HCT116 (cell line): ENCODE measurements around the gene TMEM208. TPM values are rescaled to one million over a fixed set of nuclear protein-coding genes. Genes with fewer than 3 reads are reported as not detected.

Experiments
- ATAC-seq: fragments of 200-7000 bp; cut with Tn5 transposase; 2 replicates; pipeline ENCODE4 v1.9.1; 2020; ENCODE audit warnings: mild to moderate bottlenecking, moderate library complexity
- BruUV-seq: library from RNA; stranded (reverse); fragments of 400-500 nt; replicated peaks from 2 replicates; lab custom pipeline; 2021; lab: Mats Ljungman, UMichigan
- CTCF ChIA-PET: fragments of 300-600 bp; sonication (Branson Sonifier 250); formaldehyde crosslinking; loops from one replicate; lab custom pipeline; 2021; ENCODE audit warnings: antibody characterized with exemption; lab: Charles Lee
- POLR2A ChIA-PET: fragments of 300-600, 350-600 bp; sonication (Branson Sonifier 250); formaldehyde crosslinking; loops from one replicate; lab custom pipeline; 2021; ENCODE audit warnings: antibody characterized with exemption; lab: Charles Lee
- RAD21 ChIA-PET, 2 experiments: fragments of 300-600 bp; sonication (Branson Sonifier 250); formaldehyde crosslinking; loops; one replicate each; lab custom pipeline; 2023; ENCODE audit warnings: low total read pairs in 2 of 2; ENCODE audit not compliant: uncharacterized antibody in 2 of 2, unreplicated experiment in 2 of 2, low non-redundant PET in 1 of 2; lab: Charles Lee
- DNase-seq: peaks from one replicate; pipeline ENCODE4 v3.0.0-alpha.2; 2010; ENCODE audit warnings: low read depth, low spot score
- H2AFZ ChIP-seq: fragments of 200-600 bp; shearing (Covaris generic), sonication (generic); 2 replicates; pipeline ENCODE4 v1.6.1; 2017; ENCODE audit warnings: low read depth, mixed run types, mixed read lengths, antibody characterized with exemption, low read length; ENCODE audit not compliant: poor library complexity, severe bottlenecking
- H3K27ac ChIP-seq: 2 replicates; pipeline ENCODE4 v1.5.1; 2012; ENCODE audit warnings: low read depth, low read length
- H3K27me3 ChIP-seq: fragments of 200-600 bp; sonication (generic); 2 replicates; pipeline ENCODE4 v1.6.1; 2016; ENCODE audit warnings: mixed run types, low read length, mixed read lengths; ENCODE audit not compliant: insufficient read depth
- H3K36me3 ChIP-seq, 2 experiments: fragments of 200-500 bp in 1 of 2; fragments of 200-600 bp in 1 of 2; sonication (Bioruptor generic) in 1 of 2; sonication (generic) in 1 of 2; 2 replicates each; pipeline versions ENCODE4 v1.5.1 to v1.6.1; 2014 to 2016; ENCODE audit warnings: low read length in 2 of 2, inconsistent platforms in 1 of 2, mixed read lengths in 1 of 2, mixed run types in 1 of 2; ENCODE audit not compliant: insufficient read depth in 2 of 2, control insufficient read depth in 1 of 2
- H3K4me1 ChIP-seq, 2 experiments: fragments of 200-600 bp in 1 of 2; sonication (generic) in 1 of 2; 2 replicates each; pipeline versions ENCODE4 v1.5.1 to v1.6.1; 2012 to 2017; ENCODE audit warnings: low read length in 2 of 2, inconsistent platforms in 1 of 2, mild to moderate bottlenecking in 1 of 2, mixed read lengths in 1 of 2, mixed run types in 1 of 2, moderate library complexity in 1 of 2; ENCODE audit not compliant: insufficient read depth in 2 of 2, control insufficient read depth in 1 of 2
- H3K4me2 ChIP-seq: fragments of 200-600 bp; sonication (generic); 2 replicates; pipeline ENCODE4 v1.6.1; 2017; ENCODE audit warnings: mixed run types, low read length, mixed read lengths
- H3K4me3 ChIP-seq, 2 experiments: fragments of 200-600 bp in 1 of 2; sonication (generic) in 1 of 2; replicated peaks in 1 of 2; 2 replicates each; pipeline ENCODE4 v1.5.1; 2011 to 2016; ENCODE audit warnings: low read length in 2 of 2, control low read depth in 1 of 2, low read depth in 1 of 2, mild to moderate bottlenecking in 1 of 2, mixed read lengths in 1 of 2, mixed run types in 1 of 2
- H3K79me2 ChIP-seq: fragments of 200-600 bp; sonication (generic); 2 replicates; pipeline ENCODE4 v1.6.1; 2017; ENCODE audit warnings: mild to moderate bottlenecking, mixed run types, low read length, moderate library complexity, mixed read lengths; ENCODE audit not compliant: insufficient read depth
- H3K9ac ChIP-seq: fragments of 200-600 bp; sonication (generic); 2 replicates; pipeline ENCODE4 v1.6.1; 2016; ENCODE audit warnings: low read length, mixed read lengths
- H3K9me2 ChIP-seq: fragments of 200-600 bp; sonication (generic), shearing (Covaris generic); 2 replicates; pipeline ENCODE4 v1.6.1; 2017; ENCODE audit warnings: mixed run types, mild to moderate bottlenecking, moderate library complexity; ENCODE audit not compliant: insufficient read depth
- H3K9me3 ChIP-seq, 2 experiments: fragments of 200-500 bp in 1 of 2; fragments of 200-600 bp in 1 of 2; sonication (Bioruptor generic) in 1 of 2; sonication (generic) in 1 of 2; 2 replicates each; pipeline ENCODE4 v1.6.1; 2014 to 2017; ENCODE audit warnings: low read length in 2 of 2, mixed read lengths in 2 of 2, inconsistent platforms in 1 of 2, low read depth in 1 of 2, mild to moderate bottlenecking in 1 of 2, mixed run types in 1 of 2, moderate library complexity in 1 of 2; ENCODE audit not compliant: control insufficient read depth in 1 of 2, insufficient read depth in 1 of 2
- H4K20me1 ChIP-seq: fragments of 200-600 bp; sonication (generic), shearing (Covaris generic); 2 replicates; pipeline ENCODE4 v1.6.1; 2017; ENCODE audit warnings: mixed run types, mild to moderate bottlenecking, moderate library complexity; ENCODE audit not compliant: insufficient read depth
- ATF3 ChIP-seq: IDR thresholded peaks from 2 replicates; pipeline ENCODE4 v1.6.1; 2012
- CEBPB ChIP-seq: IDR thresholded peaks from 2 replicates; pipeline ENCODE4 v1.6.1; 2012; ENCODE audit warnings: low read depth
- EGR1 ChIP-seq: IDR thresholded peaks from 2 replicates; pipeline ENCODE4 v1.6.1; 2012; ENCODE audit warnings: low read depth
- JUND ChIP-seq: IDR thresholded peaks from 2 replicates; pipeline ENCODE4 v1.6.1; 2012
- POLR2A ChIP-seq: IDR thresholded peaks from 2 replicates; pipeline ENCODE4 v1.7.0; 2011; ENCODE audit warnings: borderline replicate concordance; ENCODE audit not compliant: insufficient read depth, insufficient read length; ENCODE audit errors: extremely low read depth
- SRF ChIP-seq: IDR thresholded peaks from 2 replicates; pipeline ENCODE4 v1.6.1; 2012; ENCODE audit warnings: low read depth
- ZBTB33 ChIP-seq: IDR thresholded peaks from 2 replicates; pipeline ENCODE4 v1.6.1; 2011; ENCODE audit warnings: mild to moderate bottlenecking, low read length, moderate library complexity; ENCODE audit not compliant: insufficient replicate concordance; ENCODE audit errors: extremely low read depth
- ZFX ChIP-seq: fragments of 450-650 bp; IDR thresholded peaks from 2 replicates; pipeline ENCODE4 v1.6.1; 2017
- intact Hi-C: fragments of 100-400 bp; cut with micrococcal nuclease; formaldehyde crosslinking; loops from 2 replicates; pipeline ENCODE4 v1.10.0; 2022
- total RNA-seq: library from RNA; stranded (reverse); gene quantifications from one replicate; pipeline ENCODE4 v1.2.1, GENCODE V29; 2021; ENCODE audit not compliant: unreplicated experiment

The TMEM208 gene
- total RNA-seq, 1 experiment from 2014 or later, result 36.1 TPM

DNA sequence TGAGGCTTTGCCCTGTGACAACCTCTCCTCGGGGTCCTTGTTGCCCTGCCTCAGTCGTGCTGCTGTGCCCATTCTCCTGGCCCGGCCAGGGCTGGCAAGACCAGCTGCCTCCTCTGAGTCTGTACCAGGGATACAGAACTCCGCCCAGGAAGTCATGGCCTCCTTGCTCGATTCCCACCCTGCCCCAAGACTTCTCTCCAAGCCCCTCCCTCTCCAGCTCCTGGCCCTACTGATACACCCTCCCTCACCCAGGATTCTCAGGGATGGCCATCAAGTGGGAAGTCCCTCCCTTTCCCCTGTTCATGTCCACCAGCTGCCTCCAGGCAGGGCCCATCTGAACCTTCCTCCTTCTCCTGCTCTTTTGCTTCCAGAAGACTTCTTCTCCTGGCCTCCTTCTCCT is 11.2 kb upstream of the TMEM208 start:
- no peaks in the 10 kb centered on the region for H4K20me1 ChIP-seq
- H3K27ac ChIP-seq, result no peak overlapping the region
- H3K9me3 ChIP-seq, result no peaks in the 10 kb centered on the region
- H3K4me1 ChIP-seq, result peaks cover 0 to 8% of the 10 kb centered on the region in 2 experiments; a peak in 2 of 4 replicates
- no peaks in the 10 kb centered on the region for H3K79me2 ChIP-seq
- CTCF ChIA-PET, result interaction anchor here (1.3 kb wide), 1 partner anchor 17 kb away, joined by 3 read pairs; the partner anchor contains the start of gene ELMO3
- TF ChIP-seq JUND, result no peak
- no peak for TF ChIP-seq EGR1
- intact Hi-C loops, result no loop called here
- BruUV-seq, result no TSS peak
- no peak overlapping the region for H3K9ac ChIP-seq
- no peaks in the 10 kb centered on the region for H3K9me2 ChIP-seq
- RAD21 ChIA-PET, result no interaction called here
- H3K4me3 ChIP-seq, result no peak overlapping the region
- no peaks in the 10 kb centered on the region for H3K27me3 ChIP-seq
- no peak overlapping the region for H3K4me2 ChIP-seq
- ATAC-seq, result peak; percentile 41; the same call in 1 of the 2 replicates
- no peaks in the 10 kb centered on the region for H3K36me3 ChIP-seq
- no peak for DNase-seq
- H2AFZ ChIP-seq, result no peak overlapping the region
- POLR2A ChIA-PET, result no interaction called here

DNA sequence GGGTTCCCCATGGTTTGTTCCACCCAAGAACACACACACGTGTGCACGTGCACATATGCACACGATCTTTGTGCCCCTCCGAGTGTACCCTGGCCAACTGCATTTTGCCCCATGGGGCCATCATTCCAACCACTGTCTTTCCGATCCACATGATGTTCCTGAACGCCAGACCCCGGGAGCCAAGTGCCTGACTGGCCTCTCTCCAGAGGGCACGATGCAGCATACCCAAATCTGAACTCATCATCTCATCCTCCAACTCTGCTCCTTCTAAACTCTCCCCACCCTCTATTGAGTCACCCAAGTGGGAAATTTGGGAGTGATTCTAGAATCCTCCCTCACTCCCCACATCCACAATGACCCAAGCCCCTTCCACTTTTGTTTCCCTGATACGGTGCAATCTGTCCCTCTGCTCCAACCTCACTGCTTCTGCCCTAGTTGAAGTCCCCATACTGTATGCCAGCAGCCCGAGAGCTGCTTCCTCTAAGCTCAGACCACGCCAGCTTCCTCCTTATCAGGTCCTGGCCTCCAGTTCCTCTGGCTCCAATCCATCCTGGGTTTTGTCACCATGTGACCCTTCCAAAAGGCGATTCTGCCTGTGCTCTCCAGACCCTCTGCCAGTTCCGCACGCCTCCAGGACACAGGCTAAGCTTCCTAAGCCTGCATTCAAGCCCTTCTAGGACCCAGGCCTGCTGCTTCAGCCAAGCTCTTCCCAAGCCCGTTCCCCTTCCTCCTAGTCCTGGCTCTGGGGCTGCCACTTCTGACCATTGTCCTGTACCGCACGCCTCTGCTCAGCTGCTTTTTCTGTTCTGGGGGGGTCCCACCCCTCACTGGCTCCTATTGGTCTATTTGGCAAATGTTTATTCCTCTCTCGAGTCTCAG is 10.1 kb upstream of the TMEM208 start:
- Histone ChIP-seq H3K4me2 (no peak overlapping the region), H3K9ac (no peak overlapping the region), H3K9me2 (no peaks in the 10 kb centered on the region), H3K27ac (no peak overlapping the region), H3K4me3 (no peak overlapping the region), H3K9me3 (no peaks in the 10 kb centered on the region), H3K27me3 (no peaks in the 10 kb centered on the region), H3K36me3 (no peaks in the 10 kb centered on the region), H3K4me1 (peaks cover 0 to 8% of the 10 kb centered on the region in 2 experiments; a peak in 2 of 4 replicates), H2AFZ (no peak overlapping the region), H3K79me2 (no peaks in the 10 kb centered on the region), H4K20me1 (no peaks in the 10 kb centered on the region)
- ChIA-PET POLR2A (interaction anchor here (1.0 kb wide), 1 partner anchor 10 kb away, joined by 3 read pairs; the partner anchor contains the start of gene TMEM208), RAD21 (no interaction called here), CTCF (no interaction called here)
- DNase-seq (no peak), ATAC-seq (no peak)
- BruUV-seq, result no TSS peak
- TF ChIP-seq POLR2A (no peak), ZBTB33 (no peak), SRF (no peak), ATF3 (no peak), CEBPB (no peak), ZFX (no peak)
- intact Hi-C loops, result no loop called here
